Hematopoietic multipotent progenitor cell treated with erythropoietin and hydrocortisone succinate and interleukin-3 and kit ligand, for 6 days (in vitro differentiated cells): ENCODE data around the gene SESN3.
"Not testable (repeated sequence)": the region's sequence is repeated elsewhere in the genome, so short reads cannot be mapped to it uniquely, and the experiment has no call there.

ENCODE experiments used
- DNase-seq: peaks from one replicate; pipeline ENCODE4 v3.0.0-alpha.2; 2015

SESN3 gene

GRCh38 chr11:95218149-95218548, 12.9 kb downstream of the SESN3 start:
- no peak for DNase-seq

- no peak for DNase-seq
Measured at GRCh38 chr11:95212609-95213008, 18.4 kb downstream of the SESN3 start.

- DNase-seq: not testable (repeated sequence)
Measured at GRCh38 chr11:95209535-95209934, 21.5 kb downstream of the SESN3 start.

GRCh38 chr11:95200781-95201457, 30.1 kb downstream of the SESN3 start:
- DNase-seq: no peak

- DNase-seq: no peak
Measured at GRCh38 chr11:95195831-95196230, 35.2 kb downstream of the SESN3 start.

GRCh38 chr11:95193541-95193940, 37.5 kb downstream of the SESN3 start:
- DNase-seq: no peak

GRCh38 chr11:95192717-95193116, 38.3 kb downstream of the SESN3 start:
- no peak for DNase-seq

GRCh38 chr11:95187723-95188122, 43.3 kb downstream of the SESN3 start:
- DNase-seq: no peak

- DNase-seq: no peak
Measured at GRCh38 chr11:95182397-95182796, 48.6 kb downstream of the SESN3 start.

GRCh38 chr11:95175818-95176380, 55.1 kb downstream of the SESN3 start:
- DNase-seq: peak; percentile 45

GRCh38 chr11:95170294-95170693, 60.7 kb downstream of the SESN3 start:
- no peak for DNase-seq

- DNase-seq: no peak
Measured at GRCh38 chr11:95166781-95167180, 64.2 kb downstream of the SESN3 start.

- no peak for DNase-seq
Measured at GRCh38 chr11:95165638-95166037, 65.4 kb downstream of the SESN3 start.

- no peak for DNase-seq
Measured at GRCh38 chr11:95163106-95163505, 67.9 kb downstream of the SESN3 start.

GRCh38 chr11:95161248-95161647, 69.8 kb downstream of the SESN3 start:
- DNase-seq: no peak

GRCh38 chr11:95157824-95158223, 73.2 kb downstream of the SESN3 start:
- no peak for DNase-seq

GRCh38 chr11:95156916-95157541, 74.0 kb downstream of the SESN3 start:
- no peak for DNase-seq

- peak; percentile 22 for DNase-seq
Measured at GRCh38 chr11:95156133-95156721, 74.8 kb downstream of the SESN3 start.

- no peak for DNase-seq
Measured at GRCh38 chr11:95155385-95155784, 75.6 kb downstream of the SESN3 start.

GRCh38 chr11:95154514-95154913, 76.5 kb downstream of the SESN3 start:
- DNase-seq: peak; percentile 90

GRCh38 chr11:95153857-95154246, 77.2 kb downstream of the SESN3 start:
- DNase-seq: peak; percentile 49

GRCh38 chr11:95152876-95153856, 77.8 kb downstream of the SESN3 start:
- peak; percentile 96 for DNase-seq
